ENCODE data around the gene RTN3. TPM values are rescaled to one million over a fixed set of nuclear protein-coding genes. Genes with fewer than 3 reads are reported as not detected.
A peak's percentile ranks its signal among the peaks of the same experiment; 100 is the strongest.

The RTN3 gene
- total RNA-seq, 2 donors from 2014 or later: 80.3 to 88.4 TPM

GRCh38 chr11:63793161-63793560 lies 111.9 kb downstream of the RTN3 start:
- no peak for DNase-seq (ENCODE audit: low spot score)
- intact Hi-C loops (cut with DNase I): no loop called here

DNA sequence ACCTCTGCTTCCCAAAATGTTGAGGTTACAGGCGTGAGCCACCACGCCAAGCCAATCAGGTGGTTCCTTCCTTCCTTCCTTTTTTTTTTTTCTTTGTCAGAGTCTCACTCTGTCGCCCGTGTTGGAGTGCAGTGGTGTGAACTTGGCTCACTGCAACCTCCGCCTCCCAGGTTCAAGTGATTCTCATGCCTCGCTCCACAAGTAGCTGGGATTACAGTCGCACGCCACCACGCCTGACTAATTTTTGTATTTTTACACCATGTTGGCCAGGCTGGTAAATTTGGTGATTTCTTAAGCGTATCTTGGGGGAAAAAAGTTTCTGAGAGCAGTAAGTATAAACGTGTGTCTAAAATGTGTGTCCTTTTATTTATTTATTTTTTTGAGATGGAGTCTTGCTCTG lies 113.8 kb downstream of the RTN3 start:
- intact Hi-C loops (cut with DNase I): no loop called here
- no peak for DNase-seq (ENCODE audit: low spot score)

DNA sequence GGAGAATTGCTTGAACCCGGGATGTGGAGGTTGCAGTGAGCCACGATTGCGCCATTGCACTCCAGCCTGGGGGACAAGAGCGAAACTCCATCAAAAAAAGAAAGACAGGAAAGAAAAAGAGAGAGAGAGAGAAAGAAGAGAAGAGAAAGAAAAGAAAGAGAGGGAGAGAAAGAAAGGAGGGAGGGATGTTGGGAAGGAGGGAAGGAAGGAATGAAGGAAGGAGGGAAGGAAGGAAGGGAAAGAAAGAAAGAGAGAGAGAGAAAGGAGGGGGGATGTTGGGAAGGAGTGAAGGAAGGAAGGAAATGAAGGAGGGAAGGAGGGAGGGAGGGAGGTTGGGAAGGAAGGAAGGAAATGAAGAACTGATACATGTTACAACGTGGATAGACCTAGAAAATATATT lies 119.6 kb downstream of the RTN3 start:
- DNase-seq (ENCODE audit: low spot score): no peak
- intact Hi-C loops (cut with DNase I): no loop called here

GRCh38 chr11:63802637-63803414 lies 121.5 kb downstream of the RTN3 start:
- DNase-seq (ENCODE audit: low spot score): peak; percentile 29
- intact Hi-C loops (cut with DNase I): no loop called here

- DNase-seq (ENCODE audit: low spot score): no peak
- intact Hi-C loops (cut with DNase I): no loop called here
These were observed 123.0 kb downstream of the RTN3 start for GRCh38 chr11:63804259-63804658.

- intact Hi-C loops (cut with DNase I): no loop called here
These were observed 124.6 kb downstream of the RTN3 start for GRCh38 chr11:63805844-63806415.

More at GRCh38 chr11:63805844-63806415, 124.6 kb downstream of the RTN3 start:
- no peak for DNase-seq (ENCODE audit: low spot score)

Other genes with a start within 250 kb of the RTN3 start
- 1 to 10 TPM in 1 of 2 donors, under 1 TPM in 1; 0.86 to 3.2 TPM for gene PLAAT5, start 190.3 kb upstream of the RTN3 start, total RNA-seq
- 1 to 10 TPM in 1 of 2 donors, under 1 TPM in 1; 0.90 to 1.1 TPM for gene LGALS12, start 175.4 kb upstream of the RTN3 start, total RNA-seq
- 10 to 100 TPM; 11.5 to 19.3 TPM for gene PLAAT4, start 144.7 kb upstream of the RTN3 start, total RNA-seq
- not detected for gene PLAAT2, start 118.1 kb upstream of the RTN3 start, total RNA-seq
- 10 to 100 TPM; 31.8 to 42.4 TPM for gene PLAAT3, start 67.1 kb upstream of the RTN3 start, total RNA-seq
- 100 to 1,000 TPM; 208 to 264 TPM for gene ATL3, start 10.1 kb upstream of the RTN3 start, total RNA-seq
- gene ZFTA, start 87.3 kb downstream of the RTN3 start, total RNA-seq: 10 to 100 TPM; 13.0 to 21.8 TPM
- 10 to 100 TPM; 11.8 to 15.1 TPM for gene SPINDOC, start 132.0 kb downstream of the RTN3 start, total RNA-seq
- 10 to 100 TPM; 20.5 to 24.5 TPM for gene MARK2, start 157.6 kb downstream of the RTN3 start, total RNA-seq
- 1 to 10 TPM in 1 of 2 donors, under 1 TPM in 1; 0.95 to 2.7 TPM for gene RCOR2, start 235.7 kb downstream of the RTN3 start, total RNA-seq

All from posterior vena cava (tissue), 2 donors.